Subcutaneous abdominal adipose tissue (tissue), 5 donors: ENCODE measurements around the gene CST2.
"Not testable (repeated sequence)": the region's sequence is repeated elsewhere in the genome, so short reads cannot be mapped to it uniquely, and the experiment has no call there.

Source experiments
- H3K27ac ChIP-seq: one replicate; pipeline ENCODE4 v1.7.0; 2013; ENCODE audit warnings: low read depth, mild to moderate bottlenecking, inconsistent platforms, low read length, moderate library complexity
- H3K27me3 ChIP-seq, 5 donors: one replicate each; pipeline ENCODE4 v1.7.0; 2013; ENCODE audit warnings: low read length in 5 of 5, inconsistent platforms in 1 of 5; ENCODE audit not compliant: control insufficient read depth in 5 of 5, insufficient read depth in 4 of 5
- H3K36me3 ChIP-seq, 5 donors: one replicate each; pipeline ENCODE4 v1.7.0; 2013; ENCODE audit warnings: low read length in 5 of 5; ENCODE audit not compliant: control insufficient read depth in 5 of 5, insufficient read depth in 5 of 5
- H3K4me1 ChIP-seq, 5 donors: one replicate each; pipeline ENCODE4 v1.7.0; 2013; ENCODE audit warnings: low read length in 5 of 5, mild to moderate bottlenecking in 3 of 5, moderate library complexity in 1 of 5; ENCODE audit not compliant: control insufficient read depth in 5 of 5, insufficient read depth in 5 of 5
- H3K4me3 ChIP-seq, 5 donors: one replicate each; pipeline ENCODE4 v1.7.0; 2013; ENCODE audit warnings: low read length in 5 of 5, low read depth in 1 of 5
- H3K9ac ChIP-seq, 5 donors: one replicate each; pipeline ENCODE4 v1.7.0; 2013; ENCODE audit warnings: low read length in 5 of 5, mild to moderate bottlenecking in 4 of 5, moderate library complexity in 3 of 5
- H3K9me3 ChIP-seq, 5 donors: one replicate each; pipeline ENCODE4 v1.7.0; 2013; ENCODE audit warnings: low read length in 5 of 5; ENCODE audit not compliant: control insufficient read depth in 5 of 5
- donor health status: healthy.
- donor health status: healthy.
- donor health status: healthy.
- donor health status: healthy.
- donor health status: healthy.

CST2 gene

GRCh38 chr20:23860771-23861170 is 34.2 kb upstream of the CST2 start:
- not testable (repeated sequence) for H3K27ac ChIP-seq, H3K4me3 ChIP-seq, H3K36me3 ChIP-seq, H3K4me1 ChIP-seq, H3K9me3 ChIP-seq, H3K9ac ChIP-seq, H3K27me3 ChIP-seq

GRCh38 chr20:23857962-23858595 is 31.6 kb upstream of the CST2 start:
- no peak overlapping the region for H3K4me3 ChIP-seq
- no peaks in the 10 kb centered on the region for H3K4me1 ChIP-seq
- no peak overlapping the region for H3K9ac ChIP-seq
- no peaks in the 10 kb centered on the region for H3K27me3 ChIP-seq
- H3K9me3 ChIP-seq = no peaks in the 10 kb centered on the region
- H3K36me3 ChIP-seq = no peaks in the 10 kb centered on the region
- no peak overlapping the region for H3K27ac ChIP-seq

GRCh38 chr20:23856736-23857135 is 30.2 kb upstream of the CST2 start:
- no peaks in the 10 kb centered on the region for H3K36me3 ChIP-seq
- H3K4me3 ChIP-seq = no peak overlapping the region
- no peak overlapping the region for H3K9ac ChIP-seq
- H3K4me1 ChIP-seq = no peaks in the 10 kb centered on the region
- no peaks in the 10 kb centered on the region for H3K9me3 ChIP-seq
- no peaks in the 10 kb centered on the region for H3K27me3 ChIP-seq
- H3K27ac ChIP-seq = no peak overlapping the region

GRCh38 chr20:23856226-23856625 is 29.7 kb upstream of the CST2 start:
- no peaks in the 10 kb centered on the region for H3K9me3 ChIP-seq
- H3K27ac ChIP-seq = no peak overlapping the region
- H3K4me3 ChIP-seq = no peak overlapping the region
- H3K9ac ChIP-seq = no peak overlapping the region
- H3K27me3 ChIP-seq = no peaks in the 10 kb centered on the region
- no peaks in the 10 kb centered on the region for H3K36me3 ChIP-seq
- no peaks in the 10 kb centered on the region for H3K4me1 ChIP-seq

GRCh38 chr20:23841693-23842092 is 15.2 kb upstream of the CST2 start:
- no peak overlapping the region for H3K4me3 ChIP-seq
- no peaks in the 10 kb centered on the region for H3K4me1 ChIP-seq
- no peak overlapping the region for H3K27ac ChIP-seq
- no peak overlapping the region for H3K9ac ChIP-seq
- peaks cover 0 to 4% (median 0%) of the 10 kb centered on the region in 5 donors for H3K9me3 ChIP-seq
- peaks cover 0 to 6% (median 3%) of the 10 kb centered on the region in 5 donors for H3K27me3 ChIP-seq
- no peaks in the 10 kb centered on the region for H3K36me3 ChIP-seq

GRCh38 chr20:23835716-23836115 is 9.2 kb upstream of the CST2 start:
- Histone ChIP-seq H3K36me3 (no peaks in the 10 kb centered on the region), H3K9ac (no peak overlapping the region), H3K27ac (no peak overlapping the region), H3K27me3 (no peaks in the 10 kb centered on the region), H3K4me1 (no peaks in the 10 kb centered on the region), H3K4me3 (no peak overlapping the region), H3K9me3 (no peaks in the 10 kb centered on the region)

GRCh38 chr20:23832775-23833513 is 6.4 kb upstream of the CST2 start:
- H3K9me3 ChIP-seq = no peaks in the 10 kb centered on the region
- H3K27ac ChIP-seq = no peak overlapping the region
- no peaks in the 10 kb centered on the region for H3K27me3 ChIP-seq
- H3K36me3 ChIP-seq = no peaks in the 10 kb centered on the region
- H3K4me3 ChIP-seq = no peak overlapping the region
- H3K4me1 ChIP-seq = no peaks in the 10 kb centered on the region
- no peak overlapping the region for H3K9ac ChIP-seq

GRCh38 chr20:23831961-23832360 is 5.4 kb upstream of the CST2 start:
- H3K27ac ChIP-seq, H3K9ac ChIP-seq, H3K27me3 ChIP-seq, H3K4me1 ChIP-seq, H3K36me3 ChIP-seq, H3K4me3 ChIP-seq, H3K9me3 ChIP-seq: not testable (repeated sequence)

- H3K36me3 ChIP-seq = no peaks in the 10 kb centered on the region
- no peak overlapping the region for H3K27ac ChIP-seq
These were observed 2.8 kb downstream of the CST2 start for GRCh38 chr20:23823621-23824324.

GRCh38 chr20:23823111-23823510 is 3.4 kb downstream of the CST2 start:
- H3K36me3 ChIP-seq = no peaks in the 10 kb centered on the region
- no peaks in the 10 kb centered on the region for H3K9me3 ChIP-seq
- no peak overlapping the region for H3K27ac ChIP-seq
- H3K4me3 ChIP-seq = no peak overlapping the region
- H3K27me3 ChIP-seq = peaks cover 0 to 4% (median 0%) of the 10 kb centered on the region in 5 donors
- H3K9ac ChIP-seq = no peak overlapping the region
- H3K4me1 ChIP-seq = no peaks in the 10 kb centered on the region

More at GRCh38 chr20:23823621-23824324, 2.8 kb downstream of the CST2 start:
- Histone ChIP-seq H3K9ac (no peak overlapping the region), H3K4me3 (no peak overlapping the region), H3K4me1 (no peaks in the 10 kb centered on the region), H3K9me3 (no peaks in the 10 kb centered on the region), H3K27me3 (peaks cover 0 to 4% (median 0%) of the 10 kb centered on the region in 5 donors)
